Activated naive CD8-positive, alpha-beta T cell treated with anti-CD3 and anti-CD28 coated beads, Interleukin-2, amount 10 ng/mL, durations not matched to agents 7 days and 5 days (primary cell): ENCODE measurements around the gene IL12RB2. TPM values are rescaled to one million over a fixed set of nuclear protein-coding genes. Genes with fewer than 3 reads are reported as not detected.

Source experiments
- ATAC-seq: fragments of 150-1000 bp; cut with Tn5 transposase; one replicate; pipeline ENCODE4 v1.10.0; 2021; ENCODE audit warnings: low read depth, moderate library complexity
- POLR2A ChIA-PET: fragments of 350-600 bp; sonication (Branson Sonifier 250); formaldehyde crosslinking; loops from one replicate; lab custom pipeline; 2021; ENCODE audit warnings: antibody characterized with exemption; lab: Charles Lee
- DNase-seq: peaks from one replicate; pipeline ENCODE4 v3.0.0; 2021
- H3K27ac Mint-ChIP-seq: one replicate; pipeline ENCODE4 v1.8.0; 2022; ENCODE audit warnings: mild to moderate bottlenecking, mixed read lengths
- H3K27me3 Mint-ChIP-seq: one replicate; pipeline ENCODE4 v1.8.0; 2022; ENCODE audit warnings: mild to moderate bottlenecking, moderate library complexity, mixed read lengths
- H3K36me3 Mint-ChIP-seq: one replicate; pipeline ENCODE4 v1.8.0; 2021; ENCODE audit warnings: mild to moderate bottlenecking, mixed read lengths
- H3K4me1 Mint-ChIP-seq: one replicate; pipeline ENCODE4 v1.8.0; 2021; ENCODE audit warnings: mixed read lengths
- H3K4me3 Mint-ChIP-seq: one replicate; pipeline ENCODE4 v1.8.0; 2022; ENCODE audit warnings: mild to moderate bottlenecking, moderate library complexity, mixed read lengths
- H3K9me3 Mint-ChIP-seq: one replicate; pipeline ENCODE4 v1.8.0; 2021; ENCODE audit warnings: mixed read lengths
- total RNA-seq, 2 experiments: library from RNA; stranded (reverse); gene quantifications; one replicate each; pipeline ENCODE4 v1.2.3, GENCODE V29; 2021

IL12RB2 gene
- total RNA-seq, 2 experiments from 2014 or later, result 14.5 to 15.2 TPM

- Mint-ChIP-seq H3K27ac (no peak overlapping the region), H3K4me3 (no peak overlapping the region), H3K27me3 (no peaks in the 10 kb centered on the region), H3K4me1 (peaks cover 15% of the 10 kb centered on the region), H3K36me3 (peaks cover 43% of the 10 kb centered on the region), H3K9me3 (no peaks in the 10 kb centered on the region)
- ATAC-seq (no peak), DNase-seq (no peak)
- POLR2A ChIA-PET, result interaction anchor here (1.9 kb wide), 1 partner anchor 15 kb away, joined by 6 read pairs; no protein-coding TSS in a partner anchor
Measured at GRCh38 chr1:67317803-67318202, 10.1 kb downstream of the IL12RB2 start.

GRCh38 chr1:67322442-67322841 lies 14.8 kb downstream of the IL12RB2 start:
- Mint-ChIP-seq H3K27ac (no peak overlapping the region), H3K36me3 (peaks cover 52% of the 10 kb centered on the region), H3K9me3 (no peaks in the 10 kb centered on the region), H3K4me3 (no peak overlapping the region), H3K4me1 (peaks cover 2% of the 10 kb centered on the region), H3K27me3 (no peaks in the 10 kb centered on the region)
- POLR2A ChIA-PET, result no interaction called here
- no peak for DNase-seq
- no peak for ATAC-seq

- ATAC-seq (no peak), DNase-seq (no peak)
- H3K27me3 Mint-ChIP-seq, result no peaks in the 10 kb centered on the region
- no peaks in the 10 kb centered on the region for H3K9me3 Mint-ChIP-seq
- H3K36me3 Mint-ChIP-seq, result peaks cover 57% of the 10 kb centered on the region
- H3K4me3 Mint-ChIP-seq, result no peak overlapping the region
- POLR2A ChIA-PET, result no interaction called here
- H3K27ac Mint-ChIP-seq, result no peak overlapping the region
- H3K4me1 Mint-ChIP-seq, result peaks cover 2% of the 10 kb centered on the region
Measured at GRCh38 chr1:67323087-67323486, 15.4 kb downstream of the IL12RB2 start.

GRCh38 chr1:67324068-67324467 lies 16.4 kb downstream of the IL12RB2 start:
- POLR2A ChIA-PET, result interaction anchor here (0.9 kb wide), 1 partner anchor 12 kb away, joined by 3 read pairs; no protein-coding TSS in a partner anchor
- DNase-seq, result no peak

GRCh38 chr1:67327864-67328466 lies 20.3 kb downstream of the IL12RB2 start:
- Mint-ChIP-seq H3K27me3 (no peaks in the 10 kb centered on the region), H3K4me1 (peaks cover 20% of the 10 kb centered on the region), H3K9me3 (peaks cover 3% of the 10 kb centered on the region), H3K4me3 (no peak overlapping the region), H3K27ac (no peak overlapping the region), H3K36me3 (peaks cover 45% of the 10 kb centered on the region)
- POLR2A ChIA-PET, result no interaction called here
- ATAC-seq, result no peak
- DNase-seq, result no peak

More at GRCh38 chr1:67324068-67324467, 16.4 kb downstream of the IL12RB2 start:
- Mint-ChIP-seq H3K27me3 (no peaks in the 10 kb centered on the region), H3K36me3 (peaks cover 65% of the 10 kb centered on the region), H3K9me3 (peaks cover 2% of the 10 kb centered on the region), H3K27ac (no peak overlapping the region), H3K4me3 (no peak overlapping the region), H3K4me1 (peaks cover 5% of the 10 kb centered on the region)
- ATAC-seq, result no peak

GRCh38 chr1:67332653-67333529 lies 25.2 kb downstream of the IL12RB2 start:
- peak; percentile 86 for ATAC-seq

GRCh38 chr1:67333603-67334002 lies 25.9 kb downstream of the IL12RB2 start:
- ATAC-seq, result no peak
- peak overlapping the region; percentile 93 for H3K27ac Mint-ChIP-seq
- peaks cover 66% of the 10 kb centered on the region for H3K4me1 Mint-ChIP-seq
- peak overlapping the region; percentile 34 for H3K4me3 Mint-ChIP-seq
- peaks cover 3% of the 10 kb centered on the region for H3K9me3 Mint-ChIP-seq
- POLR2A ChIA-PET, result interaction anchor here (0.5 to 1.8 kb wide), 7 partner anchors 10 to 352 kb away, joined by 3 to 9 read pairs (median 5); partner anchors contain the start of genes GADD45A and IL12RB2
- H3K36me3 Mint-ChIP-seq, result peaks cover 33% of the 10 kb centered on the region
- no peak for DNase-seq
- H3K27me3 Mint-ChIP-seq, result no peaks in the 10 kb centered on the region

More at GRCh38 chr1:67332653-67333529, 25.2 kb downstream of the IL12RB2 start:
- Mint-ChIP-seq H3K4me3 (peak overlapping the region; percentile 41), H3K4me1 (peaks cover 61% of the 10 kb centered on the region), H3K27me3 (no peaks in the 10 kb centered on the region), H3K36me3 (peaks cover 38% of the 10 kb centered on the region), H3K27ac (peak overlapping the region; percentile 93), H3K9me3 (peaks cover 3% of the 10 kb centered on the region)
- POLR2A ChIA-PET, result interaction anchor here (0.5 to 1.8 kb wide), 15 partner anchors 11 to 408 kb away, joined by 3 to 9 read pairs (median 3); partner anchors contain the start of genes DNAI4, GADD45A, IL12RB2 and MIER1
- DNase-seq, result no peak

GRCh38 chr1:67335411-67335810 lies 27.7 kb downstream of the IL12RB2 start:
- H3K27me3 Mint-ChIP-seq, result no peaks in the 10 kb centered on the region
- no peak overlapping the region for H3K4me3 Mint-ChIP-seq
- peak overlapping the region; percentile 85 for H3K27ac Mint-ChIP-seq
- no peaks in the 10 kb centered on the region for H3K9me3 Mint-ChIP-seq
- H3K4me1 Mint-ChIP-seq, result peaks cover 75% of the 10 kb centered on the region
- ATAC-seq (no peak), DNase-seq (no peak)
- peaks cover 32% of the 10 kb centered on the region for H3K36me3 Mint-ChIP-seq
- POLR2A ChIA-PET, result interaction anchor here (1.2 to 1.8 kb wide), 4 partner anchors 11 to 94 kb away, joined by 3 to 11 read pairs (median 6); partner anchors contain the start of genes IL12RB2 and SERBP1

GRCh38 chr1:67336157-67336556 lies 28.5 kb downstream of the IL12RB2 start:
- no peaks in the 10 kb centered on the region for H3K27me3 Mint-ChIP-seq
- H3K9me3 Mint-ChIP-seq, result no peaks in the 10 kb centered on the region
- ATAC-seq (no peak), DNase-seq (no peak)
- peaks cover 35% of the 10 kb centered on the region for H3K36me3 Mint-ChIP-seq
- H3K27ac Mint-ChIP-seq, result peak overlapping the region; percentile 85
- peak overlapping the region; percentile 80 for H3K4me3 Mint-ChIP-seq
- peaks cover 78% of the 10 kb centered on the region for H3K4me1 Mint-ChIP-seq
- POLR2A ChIA-PET, result interaction anchor here (1.2 to 1.8 kb wide), 4 partner anchors 10 to 94 kb away, joined by 3 to 11 read pairs (median 6); partner anchors contain the start of genes IL12RB2 and SERBP1

- H3K27ac Mint-ChIP-seq, result peak overlapping the region; percentile 85
- peak overlapping the region; percentile 80 for H3K4me3 Mint-ChIP-seq
- POLR2A ChIA-PET, result interaction anchor here (1.2 to 1.8 kb wide), 4 partner anchors 10 to 93 kb away, joined by 3 to 11 read pairs (median 6); partner anchors contain the start of genes IL12RB2 and SERBP1
- peaks cover 36% of the 10 kb centered on the region for H3K36me3 Mint-ChIP-seq
- DNase-seq, result peak; percentile 47
- H3K27me3 Mint-ChIP-seq, result no peaks in the 10 kb centered on the region
- ATAC-seq, result peak; percentile 59
- no peaks in the 10 kb centered on the region for H3K9me3 Mint-ChIP-seq
- peaks cover 81% of the 10 kb centered on the region for H3K4me1 Mint-ChIP-seq
Measured at GRCh38 chr1:67336783-67337182, 29.1 kb downstream of the IL12RB2 start.

GRCh38 chr1:67338642-67339041 lies 31.0 kb downstream of the IL12RB2 start:
- H3K27ac Mint-ChIP-seq, result peak overlapping the region; percentile 90
- H3K9me3 Mint-ChIP-seq, result no peaks in the 10 kb centered on the region
- H3K4me3 Mint-ChIP-seq, result peak overlapping the region; percentile 60
- DNase-seq (no peak), ATAC-seq (no peak)
- POLR2A ChIA-PET, result interaction anchor here (0.6 to 0.7 kb wide), 2 partner anchors 93 to 240 kb away, joined by 3 to 5 read pairs; no protein-coding TSS in a partner anchor
- H3K27me3 Mint-ChIP-seq, result no peaks in the 10 kb centered on the region
- peaks cover 78% of the 10 kb centered on the region for H3K4me1 Mint-ChIP-seq
- peaks cover 35% of the 10 kb centered on the region for H3K36me3 Mint-ChIP-seq

GRCh38 chr1:67339623-67340343 lies 32.1 kb downstream of the IL12RB2 start:
- Mint-ChIP-seq H3K27ac (peak overlapping the region; percentile 90), H3K4me3 (peak overlapping the region; percentile 6), H3K36me3 (peaks cover 29% of the 10 kb centered on the region), H3K4me1 (peaks cover 74% of the 10 kb centered on the region), H3K27me3 (no peaks in the 10 kb centered on the region), H3K9me3 (no peaks in the 10 kb centered on the region)
- POLR2A ChIA-PET, result no interaction called here
- ATAC-seq (peak; percentile 31), DNase-seq (no peak)
